HG03025 (cell line): ENCODE data around the gene DDX39A.

Source experiments
- ATAC-seq: cut with Tn5 transposase; IDR thresholded peaks from one replicate; pipeline ENCODE4 v1.9.1; 2021; ENCODE audit warnings: mild to moderate bottlenecking, moderate library complexity; ENCODE audit not compliant: unreplicated experiment, low FRiP score

DDX39A gene

DNA sequence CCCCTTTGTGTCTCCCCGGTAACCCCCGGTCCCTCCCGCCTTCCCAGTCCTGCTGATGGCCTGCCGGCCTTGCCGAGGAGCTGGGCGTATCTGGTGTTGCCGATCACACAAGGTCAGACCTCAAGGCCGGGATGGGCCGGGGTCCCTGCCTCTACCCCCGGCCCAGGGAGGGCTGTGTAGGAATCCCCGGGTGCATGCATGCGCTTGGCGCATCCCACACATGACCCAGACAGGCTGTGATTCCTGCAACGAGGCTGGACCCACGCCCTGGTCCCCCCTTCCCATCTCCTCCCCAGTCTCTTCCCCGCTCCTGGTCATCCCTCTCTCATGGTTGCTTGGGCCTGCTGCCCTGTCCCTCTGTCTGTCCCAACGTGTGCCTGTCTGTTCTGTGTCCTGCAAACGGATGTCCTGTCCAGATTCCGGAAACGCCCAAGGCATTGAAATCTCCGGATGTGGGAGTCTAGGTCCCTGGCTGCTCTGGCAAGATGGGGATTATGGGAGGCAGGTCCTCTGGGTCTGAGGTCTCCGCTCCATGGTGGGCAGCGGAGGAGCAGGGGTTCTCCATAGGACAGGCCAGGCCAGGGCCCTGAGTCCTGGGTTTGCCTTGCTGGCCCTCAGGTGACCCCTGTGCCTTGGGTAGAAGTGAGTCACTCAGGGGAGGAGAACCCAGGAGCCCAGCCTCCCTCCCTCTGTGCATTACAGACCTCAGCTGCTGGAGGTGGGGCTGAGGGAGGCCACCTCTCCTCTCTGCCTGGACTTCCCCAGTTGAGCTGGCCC lies 15.6 kb upstream of the DDX39A start:
- ATAC-seq: no peak

DNA sequence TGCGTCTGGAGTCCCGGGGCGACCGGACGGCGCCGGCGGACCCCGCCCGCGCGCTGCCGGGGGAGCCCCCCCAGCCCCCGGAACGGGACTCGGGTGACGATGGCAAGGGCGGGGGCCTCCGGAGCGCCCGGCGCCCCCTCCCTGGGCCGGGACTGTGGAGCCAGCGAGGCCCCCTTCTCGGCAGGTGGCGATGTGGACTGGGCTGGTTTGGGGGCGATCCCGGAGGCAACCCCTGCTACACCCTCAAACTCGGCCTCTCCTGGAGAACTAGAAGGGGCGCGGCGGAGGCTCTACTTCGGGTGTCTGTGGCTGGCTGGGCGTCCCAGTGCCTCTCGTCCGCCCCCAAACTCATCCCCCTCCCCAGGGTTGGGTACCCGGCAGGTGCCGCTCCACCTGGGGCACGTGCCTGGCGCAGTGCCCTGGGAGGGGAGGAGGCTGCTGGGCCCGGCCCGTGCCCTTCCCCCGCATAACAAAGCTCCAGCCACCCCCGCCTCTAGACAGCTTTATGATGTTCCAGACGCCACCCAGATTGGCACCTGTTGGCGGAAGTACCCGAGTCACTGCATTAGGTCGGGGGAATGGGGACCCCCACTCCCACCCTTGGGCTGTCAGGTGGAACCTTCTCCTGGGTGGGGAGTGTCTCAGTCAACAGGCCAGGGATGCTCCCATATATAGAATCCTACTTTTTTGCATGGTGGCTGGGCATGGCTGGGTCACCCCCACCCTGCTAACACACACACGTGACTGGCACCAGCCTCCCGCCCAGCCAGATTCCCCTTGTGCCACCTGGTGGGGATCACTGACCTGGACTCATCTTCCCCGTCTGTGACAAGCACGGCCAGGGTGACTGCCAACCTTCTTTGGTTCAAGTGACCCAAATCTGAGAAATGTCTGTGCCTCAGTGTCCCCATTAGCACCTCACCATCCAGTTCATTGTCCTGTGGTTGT lies 14.7 kb upstream of the DDX39A start:
- ATAC-seq: no peak

DNA sequence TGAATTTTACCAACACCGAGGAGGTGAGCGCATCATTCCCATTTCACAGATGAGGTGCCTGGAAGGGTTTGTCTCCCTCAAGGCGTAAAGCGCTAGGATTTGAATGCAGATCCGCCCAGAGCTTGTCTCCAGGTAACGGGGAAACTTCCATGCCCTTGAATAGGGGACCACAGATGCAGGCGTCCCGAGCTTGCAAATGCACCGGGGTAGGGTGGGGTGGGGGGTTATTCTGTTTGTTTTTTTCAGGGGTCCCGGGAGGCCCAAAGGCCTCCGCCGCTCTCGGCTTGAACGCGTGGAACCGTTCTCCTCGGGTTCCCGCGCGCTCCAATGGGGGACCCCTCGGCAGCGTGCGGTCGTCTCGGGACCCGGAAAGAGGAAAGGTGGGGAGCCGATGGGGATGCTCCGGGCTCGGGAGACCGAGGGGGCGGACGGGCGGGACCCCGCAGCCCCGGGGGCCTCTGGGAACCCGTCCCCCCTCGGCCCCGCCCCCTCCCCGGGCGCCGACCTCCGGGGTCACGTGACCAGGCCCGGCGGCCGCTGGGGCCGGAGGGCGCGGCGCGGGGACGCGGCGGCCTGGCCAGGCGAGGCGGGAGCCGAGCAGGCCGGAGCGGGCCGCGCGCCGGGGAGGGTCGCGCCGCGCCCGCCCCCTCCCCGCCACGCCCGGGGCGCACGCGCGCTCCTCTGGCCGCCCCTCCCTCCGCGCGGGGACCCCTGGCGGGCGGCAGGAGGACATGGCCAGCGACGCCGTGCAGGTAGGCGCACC lies 13.8 kb upstream of the DDX39A start, which contains the start of gene PKN1:
PKN1 (plus strand) TSS at position 516 of the 763 bp plus-strand sequence; CDS start at position 732, 216 bp downstream.
- no peak for ATAC-seq

DNA sequence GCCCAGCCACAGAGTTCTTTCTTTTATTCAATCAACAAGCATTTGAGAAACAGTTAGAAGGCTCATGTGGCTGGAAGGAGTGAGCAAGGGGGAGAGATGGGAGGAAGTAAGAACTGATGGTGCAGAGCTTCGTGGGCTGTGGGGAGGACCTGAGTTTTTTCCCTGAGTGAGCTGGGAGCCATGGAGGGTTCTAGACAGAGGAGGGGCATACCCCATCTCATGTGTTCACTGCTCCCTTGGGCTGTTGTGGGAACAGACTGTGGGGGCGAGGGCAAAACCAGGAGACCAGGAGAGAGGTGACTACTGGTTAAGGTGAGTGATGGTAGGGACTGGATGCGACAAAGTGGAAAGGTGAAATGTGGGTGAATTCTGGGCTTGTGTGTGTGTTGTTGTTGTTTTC lies 11.6 kb upstream of the DDX39A start:
- no peak for ATAC-seq

DNA sequence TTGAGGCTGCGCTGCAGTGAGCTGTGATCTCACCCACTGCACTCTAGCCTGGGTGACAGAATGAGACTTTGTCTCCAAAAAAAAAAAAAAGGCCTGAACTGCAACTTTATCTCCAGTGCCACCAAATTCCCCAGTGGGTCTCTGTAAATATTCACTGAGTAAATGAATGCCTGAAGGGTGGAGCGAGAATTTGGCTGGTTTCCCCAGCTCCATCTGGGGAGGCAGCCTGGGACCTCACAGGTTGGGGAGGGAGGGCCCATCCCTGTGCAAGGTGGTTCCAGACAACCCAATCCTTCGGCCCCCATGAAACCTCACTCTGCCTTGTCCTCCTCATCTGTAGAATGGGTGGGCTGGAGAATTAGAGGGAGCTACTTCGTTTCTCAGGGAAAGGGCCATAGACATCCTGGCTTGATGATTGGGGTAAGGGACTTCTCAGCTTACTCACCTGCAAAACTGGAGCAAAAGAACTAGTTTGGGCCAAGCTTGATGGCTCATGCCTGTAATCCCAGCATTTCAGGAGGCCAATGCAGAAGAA lies 9.8 kb upstream of the DDX39A start:
- no peak for ATAC-seq

DNA sequence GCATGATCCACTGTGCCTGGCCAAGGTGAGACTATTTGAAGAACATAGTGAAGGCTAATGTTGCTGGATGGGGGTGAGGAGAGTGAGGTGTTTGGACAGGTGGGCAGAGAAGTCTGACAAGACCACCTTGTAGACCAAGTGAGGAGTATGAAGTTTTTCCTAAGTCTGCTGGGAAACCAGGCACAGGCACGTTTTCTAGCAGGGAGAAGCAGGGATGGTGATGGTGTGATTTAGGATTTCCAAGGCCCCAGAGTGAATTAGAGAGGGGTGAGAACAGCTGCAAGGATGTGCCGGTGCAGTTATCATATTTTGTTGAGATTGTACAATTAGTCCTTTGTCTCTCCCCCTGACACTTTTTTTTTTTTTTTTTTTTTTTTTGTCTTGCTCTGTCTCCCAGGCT lies 8.3 kb upstream of the DDX39A start:
- no peak for ATAC-seq

DNA sequence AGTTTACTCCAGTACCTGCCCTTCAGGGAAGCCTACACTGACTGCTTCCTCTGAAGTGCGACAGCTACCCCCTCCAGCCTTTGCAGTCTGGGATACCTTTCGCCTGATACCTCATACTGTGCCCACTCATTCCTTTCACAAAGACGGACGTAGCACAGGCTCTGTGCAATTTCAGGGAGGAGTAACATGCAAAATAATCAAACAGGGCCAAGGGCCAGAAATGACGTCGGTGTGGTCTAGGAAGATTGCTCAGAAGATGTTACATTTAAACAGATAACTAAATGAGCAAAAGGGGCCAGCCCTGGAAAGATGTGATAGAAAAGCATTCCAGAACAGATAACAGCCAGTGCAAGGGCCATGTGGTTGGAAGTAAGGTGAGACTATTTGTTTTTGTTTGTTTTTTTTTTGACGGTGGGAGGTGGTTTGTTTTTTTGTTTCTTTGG lies 6.6 kb upstream of the DDX39A start:
- ATAC-seq: no peak

DNA sequence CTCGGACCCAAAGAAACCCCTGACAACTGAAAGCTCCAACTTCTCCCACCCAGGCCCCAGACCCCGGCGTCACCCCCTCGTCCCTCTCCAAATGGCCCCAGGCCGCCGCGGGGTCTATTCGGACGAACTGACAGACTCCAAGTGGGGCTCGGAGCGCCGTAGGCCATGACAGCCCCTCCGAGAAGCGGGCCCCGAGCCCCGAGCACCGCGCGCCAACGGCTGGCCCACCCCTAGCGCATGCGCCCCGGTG lies 360 bp downstream of the DDX39A start:
- ATAC-seq: no peak

DNA sequence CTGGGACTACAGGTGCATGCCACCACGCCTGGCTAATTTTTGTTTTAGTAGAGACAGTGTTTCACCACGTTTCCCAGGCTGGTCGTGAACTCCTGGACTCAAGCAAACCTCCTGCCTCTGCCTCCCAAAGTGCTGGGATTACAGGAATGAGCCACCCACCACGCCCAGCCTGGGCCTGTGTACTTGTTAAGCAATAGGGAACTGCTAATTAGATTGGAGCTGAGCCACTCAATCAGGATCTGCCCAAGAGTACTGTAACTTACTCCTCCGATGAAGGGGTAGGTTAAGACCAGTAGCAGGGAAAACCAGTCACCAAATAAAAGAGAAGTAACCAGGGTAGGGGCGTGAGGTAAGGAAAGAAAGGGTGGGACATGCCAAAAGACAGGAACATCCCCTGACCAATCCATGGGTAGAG lies 2.3 kb downstream of the DDX39A start:
- no peak for ATAC-seq

DNA sequence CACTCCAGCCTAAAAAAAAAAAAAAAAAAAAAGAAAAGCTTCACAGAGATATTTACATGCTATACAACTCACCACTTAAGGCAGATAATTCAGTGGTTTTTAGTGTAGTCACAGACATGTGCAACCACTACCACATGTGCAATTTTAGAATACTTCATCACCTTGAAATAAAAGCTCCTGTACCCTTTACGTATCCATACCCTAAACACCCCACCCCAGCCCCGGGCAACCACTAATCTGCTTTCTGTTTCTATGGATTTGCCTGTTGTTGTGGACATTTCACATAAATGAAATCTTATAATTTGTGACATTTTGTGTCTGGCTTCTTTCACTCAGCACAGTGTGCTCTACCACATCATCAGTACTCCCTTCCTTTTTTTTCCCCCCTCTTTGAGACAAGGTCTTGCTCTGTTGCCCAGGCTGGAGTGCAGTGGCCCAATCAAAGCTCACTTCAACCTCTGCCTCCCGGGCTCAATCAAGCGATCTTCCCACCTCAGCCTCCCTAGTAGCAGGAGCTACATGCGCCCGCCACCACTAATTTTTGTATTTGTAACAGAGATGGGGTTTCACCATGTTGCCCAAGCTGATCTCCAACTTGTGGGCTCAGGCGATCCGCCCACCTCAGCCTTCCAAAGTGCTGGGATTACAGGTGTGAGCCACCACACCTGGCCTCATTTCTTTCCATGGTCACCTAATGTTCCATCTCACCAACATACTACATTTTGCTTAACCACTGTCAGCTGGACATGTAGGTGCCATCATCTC lies 4.0 kb downstream of the DDX39A start:
- no peak for ATAC-seq

DNA sequence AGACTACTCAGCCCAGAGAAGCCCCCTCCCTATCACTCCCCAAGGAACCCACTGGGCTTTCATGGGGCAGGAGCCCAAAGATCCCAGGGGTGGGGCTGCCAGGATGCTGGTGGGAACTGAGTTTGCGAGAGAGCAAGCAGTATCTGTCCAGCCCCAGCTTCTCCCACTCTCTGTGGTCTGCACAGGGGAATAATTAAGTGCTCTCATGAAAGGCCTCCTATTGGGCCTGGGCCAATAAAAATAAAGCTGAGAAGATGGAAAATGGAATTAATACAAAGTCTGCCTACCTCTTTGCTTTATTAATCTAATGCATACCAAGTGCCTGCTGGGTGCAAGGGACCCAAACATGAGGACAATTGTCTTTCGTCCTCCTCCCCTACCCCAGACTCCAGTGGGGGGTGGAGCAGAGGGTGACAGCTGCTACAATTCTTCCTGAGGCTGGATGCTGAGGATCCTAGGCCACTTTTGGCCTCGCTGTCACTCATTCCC lies 5.4 kb downstream of the DDX39A start:
- ATAC-seq: no peak

DNA sequence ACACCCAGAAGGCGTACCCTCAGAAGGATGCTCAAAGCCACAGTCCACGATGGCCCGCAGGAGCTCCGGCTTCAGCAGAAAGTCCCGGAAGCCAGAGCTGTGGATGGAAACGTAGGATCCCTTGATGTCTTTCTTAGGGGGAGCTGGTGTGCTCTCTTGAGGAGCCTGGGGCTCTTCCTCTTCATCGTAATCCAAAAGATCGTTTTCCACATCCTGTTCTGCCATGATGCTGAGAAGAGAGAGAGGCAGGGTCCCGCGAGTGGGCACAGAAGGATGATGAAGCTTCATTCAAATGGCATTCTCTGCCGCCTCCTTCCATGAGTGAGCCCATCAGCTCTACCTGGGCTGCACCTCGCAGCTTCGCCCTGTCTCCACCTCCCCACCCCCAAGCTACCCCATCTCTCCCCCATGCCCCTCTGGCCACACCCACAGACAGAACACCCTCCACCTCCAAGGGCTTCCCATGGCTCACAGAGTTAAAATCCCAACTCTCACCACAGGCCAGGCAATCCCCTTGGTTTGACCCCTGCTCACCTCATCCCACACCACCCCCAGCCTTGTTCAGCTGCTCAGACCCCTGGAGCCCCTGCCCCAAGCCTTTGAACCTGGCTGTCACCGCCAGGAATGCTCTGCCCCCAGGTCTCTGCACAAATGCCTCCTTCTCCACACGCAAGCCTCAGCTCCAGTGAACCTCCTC lies 6.0 kb downstream of the DDX39A start:
- no peak for ATAC-seq

DNA sequence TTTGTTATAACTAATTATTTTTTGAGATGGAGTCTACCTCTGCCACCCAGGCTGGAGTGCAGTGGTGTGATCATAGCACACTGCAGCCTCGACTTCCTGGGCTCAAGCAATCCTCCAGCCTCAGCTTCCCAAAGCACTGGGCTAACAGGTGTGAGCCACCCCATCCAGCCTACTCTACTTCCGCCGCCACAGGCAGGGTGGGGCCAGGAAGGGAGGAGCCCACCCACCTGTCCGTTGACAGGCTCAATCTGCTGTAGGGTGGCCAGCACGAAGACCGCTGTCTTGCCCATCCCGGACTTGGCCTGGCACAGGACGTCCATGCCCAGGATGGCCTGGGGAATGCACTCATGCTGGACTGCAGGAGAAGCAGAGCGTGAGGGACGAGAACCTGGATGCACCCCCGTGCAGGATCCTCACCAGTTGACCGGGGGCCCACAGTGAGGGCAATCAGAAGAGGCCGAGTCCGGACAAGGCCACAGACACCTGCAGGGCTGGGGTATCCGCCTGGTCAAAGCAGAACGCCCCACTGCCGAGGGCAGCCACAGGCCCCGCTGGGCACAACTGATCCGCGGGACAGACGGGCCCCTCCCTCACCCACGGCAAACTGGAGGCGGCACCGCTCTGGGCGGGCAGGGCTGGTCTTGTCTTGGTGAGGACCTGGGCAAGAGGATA lies 6.7 kb downstream of the DDX39A start:
- no peak for ATAC-seq

DNA sequence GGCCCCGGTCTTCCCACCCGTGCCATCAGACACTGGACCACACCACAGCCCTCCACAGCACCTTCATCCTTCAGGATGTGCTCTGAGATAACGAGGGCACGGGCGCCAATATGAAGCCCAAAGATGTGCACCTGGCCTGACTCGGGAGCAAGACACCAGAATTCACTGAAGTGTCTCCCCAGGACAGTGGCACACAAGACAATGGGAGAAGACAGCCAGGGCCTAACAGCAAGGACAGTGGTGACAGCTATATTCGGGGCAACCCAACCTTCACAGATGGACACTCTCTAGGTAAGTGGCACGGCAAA lies 7.2 kb downstream of the DDX39A start:
- ATAC-seq: no peak

DNA sequence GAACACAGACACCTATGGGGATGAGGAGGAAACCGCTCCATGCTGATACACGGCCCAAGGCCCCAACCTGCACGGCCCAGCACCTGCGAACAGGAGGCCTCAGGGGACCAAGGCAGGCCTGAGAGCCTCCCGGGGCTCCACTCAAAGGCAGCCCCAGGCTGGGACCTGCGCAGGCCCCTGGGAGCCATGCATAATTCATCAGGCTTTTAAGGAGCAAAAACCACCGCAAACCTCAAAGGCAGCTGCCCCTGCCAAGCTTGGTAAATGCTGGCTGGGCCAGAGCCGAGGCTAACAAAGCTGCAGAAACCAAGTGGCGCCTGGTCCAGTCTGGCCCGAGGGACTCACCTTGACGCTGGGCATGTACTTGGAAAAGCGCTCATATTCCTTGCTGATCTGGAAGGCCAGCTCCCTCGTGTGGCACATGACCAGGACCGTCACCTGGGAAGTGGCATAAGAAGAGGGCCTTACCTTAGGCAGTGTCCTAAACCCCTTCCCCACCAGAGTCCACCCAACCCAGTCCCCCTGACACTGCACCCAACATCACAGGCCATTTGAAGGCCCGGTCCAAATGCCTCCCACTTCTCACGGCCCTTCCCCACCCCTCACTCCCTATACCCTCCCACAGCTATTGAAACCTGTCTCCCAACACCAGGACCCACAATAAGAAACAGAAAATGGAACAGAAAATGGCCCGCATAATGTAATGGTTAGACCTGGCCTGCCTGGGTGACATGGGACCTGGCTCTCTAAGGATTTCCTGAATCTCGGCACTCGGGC lies 7.8 kb downstream of the DDX39A start:
- no peak for ATAC-seq

DNA sequence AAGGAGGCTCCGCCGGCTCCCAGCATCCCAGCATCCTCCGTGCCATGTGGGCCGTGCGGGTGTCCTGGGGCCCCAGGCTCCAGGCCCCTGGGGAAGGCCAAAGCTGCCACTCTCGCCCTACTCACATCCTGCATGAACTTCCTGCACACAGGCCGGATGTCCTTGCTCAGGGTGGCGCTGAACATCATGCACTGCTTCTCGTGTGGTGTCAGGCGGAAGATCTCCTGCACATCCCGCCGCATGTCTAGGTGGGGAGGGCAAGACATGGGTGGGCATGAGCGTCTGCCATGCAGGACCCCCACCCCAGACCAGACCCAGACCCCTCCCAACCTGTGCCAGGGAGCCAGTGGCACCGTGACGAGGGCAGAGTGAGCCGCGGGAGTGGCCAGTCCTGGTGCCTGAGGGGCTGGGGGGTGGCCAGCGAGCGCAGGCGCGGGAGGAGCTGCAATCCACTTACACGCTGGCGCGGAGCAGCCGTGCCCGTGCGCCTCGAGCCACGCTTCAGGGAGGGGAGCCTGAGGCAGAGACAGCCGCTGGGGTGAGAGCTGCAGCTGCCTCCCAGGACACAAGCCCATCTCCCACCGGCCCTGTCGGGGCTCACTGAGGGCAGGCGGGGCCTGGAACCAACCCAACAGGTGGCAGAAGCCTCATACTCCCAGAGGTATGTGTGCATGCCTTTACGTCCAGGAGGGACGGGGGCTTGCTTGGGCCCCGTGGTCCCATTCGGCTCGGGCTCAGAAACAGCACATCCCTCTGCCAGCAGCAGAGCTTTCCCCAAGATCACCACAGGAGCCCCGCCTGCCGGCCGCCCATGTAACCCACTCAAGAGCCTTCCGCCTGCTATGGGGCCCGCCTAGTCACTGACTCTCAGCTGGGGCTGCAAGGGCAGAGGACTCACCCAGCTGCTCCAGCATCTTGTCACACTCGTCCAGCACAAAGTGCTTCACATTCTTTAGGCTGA lies 8.8 kb downstream of the DDX39A start:
- no peak for ATAC-seq
